IPS-18a (cell line): Measurements from ENCODE around the gene TSPAN10.

ENCODE experiments used
- H3K27ac ChIP-seq: one replicate; pipeline ENCODE4 v1.5.1; 2013; ENCODE audit warnings: low read length
- H3K27me3 ChIP-seq: one replicate; pipeline ENCODE4 v1.6.1; 2013; ENCODE audit warnings: mild to moderate bottlenecking, low read length; ENCODE audit not compliant: control insufficient read depth, insufficient read depth
- H3K36me3 ChIP-seq: one replicate; pipeline ENCODE4 v1.6.1; 2013; ENCODE audit warnings: low read depth, low read length; ENCODE audit not compliant: control insufficient read depth
- H3K4me1 ChIP-seq: one replicate; pipeline ENCODE4 v1.6.1; 2013; ENCODE audit warnings: low read depth, low read length; ENCODE audit not compliant: control insufficient read depth
- H3K4me3 ChIP-seq: one replicate; pipeline ENCODE4 v1.5.1; 2013; ENCODE audit warnings: low read length
- H3K9ac ChIP-seq: one replicate; pipeline ENCODE4 v1.6.1; 2013; ENCODE audit warnings: mild to moderate bottlenecking, low read length, moderate library complexity
- H3K9me3 ChIP-seq: one replicate; pipeline ENCODE4 v1.6.1; 2013; ENCODE audit warnings: low read depth, low read length; ENCODE audit not compliant: control insufficient read depth

The TSPAN10 gene

DNA sequence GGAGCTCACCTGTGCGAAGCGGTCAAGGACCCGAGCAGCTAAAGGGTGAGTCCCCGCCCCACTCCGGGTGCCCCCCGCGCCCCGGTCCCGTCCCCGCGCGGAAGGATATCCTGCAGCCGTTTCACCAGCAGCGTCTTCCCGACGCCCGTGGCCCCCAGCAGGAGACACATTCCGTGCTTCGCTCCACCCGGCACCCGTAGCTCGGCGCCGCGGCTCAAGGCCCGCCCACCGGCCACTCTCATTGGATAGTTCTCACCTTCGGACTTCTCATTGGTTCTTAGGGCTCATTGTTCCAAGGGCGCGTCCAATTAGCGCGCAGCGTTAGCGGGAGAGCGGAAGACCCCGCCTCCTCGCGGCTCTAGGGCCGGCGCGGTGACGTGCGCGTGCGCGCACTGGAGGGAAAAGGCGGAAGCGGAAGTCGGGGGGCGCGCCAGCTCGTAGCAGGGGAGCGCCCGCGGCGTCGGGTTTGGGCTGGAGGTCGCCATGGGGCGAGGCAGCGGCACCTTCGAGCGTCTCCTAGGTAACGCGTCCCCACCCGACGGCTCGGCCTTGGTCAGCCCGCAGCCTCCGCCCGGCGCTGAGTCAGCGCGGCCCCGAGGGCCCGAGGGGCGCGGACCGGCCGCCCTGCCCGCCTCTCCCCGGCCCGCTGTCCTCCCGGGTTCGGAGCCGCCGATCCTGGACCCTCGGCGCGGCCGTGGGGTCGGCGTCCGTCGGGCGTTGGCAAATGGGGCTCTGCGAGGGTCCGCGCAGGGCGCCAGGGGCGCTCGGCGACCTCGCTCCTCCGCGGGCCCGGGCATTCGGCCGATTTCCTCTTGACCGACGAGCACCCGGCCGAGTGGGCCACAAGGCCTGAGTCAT, 46.8 kb downstream of the TSPAN10 start, which contains the start of the genes ARL16 and HGS:
ARL16 (minus strand) TSS at position 214 of the 858 bp plus-strand sequence; CDS start at position 170, 44 bp downstream.
HGS (plus strand) TSS at position 428 of the 858 bp plus-strand sequence; CDS start at position 484, 56 bp downstream.
- H3K4me1 ChIP-seq: peaks cover 9% of the 10 kb centered on the region
- peaks cover 25% of the 10 kb centered on the region for H3K36me3 ChIP-seq
- H3K27ac ChIP-seq: peak within 1 kb of the TSS; percentile 53
- H3K9ac ChIP-seq: peak within 1 kb of the TSS; percentile 91
- H3K27me3 ChIP-seq: no peaks in the 10 kb centered on the region
- H3K9me3 ChIP-seq: no peaks in the 10 kb centered on the region
- H3K4me3 ChIP-seq: peak within 1 kb of the TSS; percentile 91

DNA sequence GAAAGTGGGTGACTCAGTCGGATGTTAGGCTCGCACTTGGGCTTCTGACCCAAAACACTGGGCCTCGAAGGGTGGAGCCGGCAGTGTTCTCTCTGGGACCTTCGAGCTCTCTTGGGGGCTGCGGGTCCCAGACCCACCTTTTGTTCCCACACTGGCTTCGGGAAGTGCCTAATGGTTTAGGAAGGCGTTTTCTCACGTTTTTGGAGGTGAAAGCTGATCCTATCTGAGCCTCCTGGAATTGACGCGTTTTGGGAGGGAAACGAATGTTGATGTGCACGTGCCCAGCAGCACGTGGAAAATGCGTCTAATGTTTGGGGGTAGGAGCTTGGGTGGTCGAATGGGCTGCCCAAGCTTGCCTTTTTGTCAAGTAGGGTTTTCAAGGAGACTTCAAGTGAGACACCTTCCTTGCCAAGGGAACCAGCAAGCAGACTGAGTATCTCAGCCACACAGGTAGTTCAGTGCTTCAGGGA, 47.5 kb downstream of the TSPAN10 start:
- Histone ChIP-seq H3K36me3 (peaks cover 27% of the 10 kb centered on the region), H3K9ac (peak overlapping the region; percentile 77), H3K27me3 (no peaks in the 10 kb centered on the region), H3K4me3 (peak overlapping the region; percentile 91), H3K9me3 (no peaks in the 10 kb centered on the region), H3K27ac (no peak overlapping the region), H3K4me1 (peaks cover 9% of the 10 kb centered on the region)

DNA sequence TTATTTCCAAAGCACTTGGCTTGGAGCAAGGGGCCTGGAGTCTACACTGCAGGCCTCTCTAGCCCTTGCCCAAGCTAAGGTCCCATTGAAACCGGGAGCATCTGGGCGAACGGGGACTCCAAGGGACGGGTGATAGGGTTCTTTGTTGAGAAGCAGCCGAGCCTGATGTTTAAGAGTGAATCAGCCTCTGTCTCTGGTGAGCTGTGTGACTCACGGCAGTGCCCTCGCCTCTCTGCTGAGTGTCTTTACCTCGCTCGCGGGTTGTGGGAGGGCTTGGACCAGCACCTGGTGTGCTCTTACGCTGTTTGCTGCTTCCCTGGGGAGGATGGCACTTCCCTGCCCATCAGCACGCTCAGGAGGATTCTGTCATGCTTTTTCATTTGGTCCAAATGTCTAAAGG, 48.1 kb downstream of the TSPAN10 start:
- H3K9me3 ChIP-seq: no peaks in the 10 kb centered on the region
- peaks cover 27% of the 10 kb centered on the region for H3K36me3 ChIP-seq
- H3K4me3 ChIP-seq: peak overlapping the region; percentile 91
- H3K27me3 ChIP-seq: no peaks in the 10 kb centered on the region
- peak overlapping the region; percentile 77 for H3K9ac ChIP-seq
- peaks cover 9% of the 10 kb centered on the region for H3K4me1 ChIP-seq
- no peak overlapping the region for H3K27ac ChIP-seq

DNA sequence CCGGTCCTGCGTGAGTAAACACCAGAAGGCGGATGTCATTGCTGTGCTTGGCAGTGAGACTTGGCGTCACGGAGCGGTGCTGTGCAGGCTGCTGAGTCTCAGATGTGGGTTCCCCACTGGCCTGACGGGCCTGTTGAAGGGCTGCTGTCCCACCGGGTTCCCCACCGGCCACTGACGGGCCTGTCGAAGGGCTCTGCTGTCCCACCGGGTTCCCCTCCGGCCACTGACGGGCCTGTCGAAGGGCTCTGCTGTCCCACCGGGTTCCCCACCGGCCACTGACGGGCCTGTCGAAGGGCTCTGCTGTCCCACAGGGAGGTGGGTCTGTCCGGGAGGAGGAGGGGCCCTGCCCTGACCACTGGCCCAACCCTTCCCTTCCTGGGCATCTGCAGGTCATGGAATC, 49.6 kb downstream of the TSPAN10 start:
- H3K9me3 ChIP-seq: no peaks in the 10 kb centered on the region
- H3K36me3 ChIP-seq: peaks cover 34% of the 10 kb centered on the region
- H3K27me3 ChIP-seq: no peaks in the 10 kb centered on the region
- H3K9ac ChIP-seq: no peak overlapping the region
- no peak overlapping the region for H3K4me3 ChIP-seq
- peaks cover 9% of the 10 kb centered on the region for H3K4me1 ChIP-seq
- no peak overlapping the region for H3K27ac ChIP-seq

DNA sequence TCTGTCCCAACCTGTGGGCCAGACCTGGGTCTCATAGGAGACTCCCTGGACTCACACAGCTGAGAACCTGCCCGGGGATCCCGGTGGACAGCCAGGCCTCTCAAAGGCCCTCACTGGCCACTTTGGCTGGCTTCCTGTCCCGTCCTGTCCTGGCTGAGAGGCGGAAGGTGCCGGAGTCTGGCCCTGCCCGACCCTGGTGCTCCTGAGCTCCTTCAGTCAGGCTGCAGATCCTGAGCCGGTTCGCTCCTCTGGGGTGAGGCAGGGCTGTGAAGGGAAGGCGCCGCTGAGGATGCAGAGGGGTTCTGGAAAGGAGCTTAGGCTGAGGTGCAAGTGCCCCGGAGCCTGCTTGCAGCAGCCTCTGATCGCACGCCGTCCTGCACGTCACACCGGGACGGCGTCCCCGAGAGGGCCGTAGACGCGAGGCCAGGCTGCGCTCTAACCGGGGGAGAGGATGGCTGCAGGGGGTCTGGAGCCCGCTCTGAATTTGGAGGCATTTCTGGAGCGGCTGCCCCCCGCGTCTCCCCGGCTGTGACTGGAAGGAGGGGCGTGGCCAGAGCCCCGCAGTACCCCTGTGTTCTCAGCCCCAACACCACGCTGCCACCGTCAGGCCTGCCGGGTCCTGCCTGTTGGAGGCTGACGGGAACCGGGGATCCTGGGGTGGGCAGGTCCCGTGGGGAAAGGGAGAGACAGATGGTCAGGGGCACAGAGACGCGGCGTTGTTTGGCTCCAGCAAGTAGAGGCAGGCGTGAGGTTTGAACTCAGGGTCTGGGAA, 51.0 kb downstream of the TSPAN10 start:
- Histone ChIP-seq H3K4me3 (no peak overlapping the region), H3K36me3 (peaks cover 43% of the 10 kb centered on the region), H3K4me1 (peaks cover 7% of the 10 kb centered on the region), H3K27ac (no peak overlapping the region), H3K9ac (no peak overlapping the region), H3K9me3 (no peaks in the 10 kb centered on the region), H3K27me3 (no peaks in the 10 kb centered on the region)

DNA sequence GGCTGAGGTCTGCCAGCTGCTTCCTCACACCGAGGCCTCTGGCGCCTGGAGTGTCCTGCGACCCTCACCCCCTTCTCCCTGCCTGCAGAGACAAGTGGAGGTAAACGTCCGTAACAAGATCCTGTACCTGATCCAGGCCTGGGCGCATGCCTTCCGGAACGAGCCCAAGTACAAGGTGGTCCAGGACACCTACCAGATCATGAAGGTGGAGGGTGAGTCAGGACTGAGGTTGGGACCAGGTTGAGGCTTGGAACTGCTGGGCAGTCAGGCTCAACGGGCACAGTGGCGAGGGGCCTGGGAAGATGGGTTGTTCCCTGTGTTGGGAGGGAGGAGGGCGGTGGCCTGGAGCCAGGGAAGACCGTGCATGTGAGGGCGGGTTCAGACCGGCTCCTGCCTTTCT, 51.6 kb downstream of the TSPAN10 start:
- Histone ChIP-seq H3K27ac (no peak overlapping the region), H3K27me3 (no peaks in the 10 kb centered on the region), H3K4me1 (peaks cover 7% of the 10 kb centered on the region), H3K9me3 (no peaks in the 10 kb centered on the region), H3K4me3 (no peak overlapping the region), H3K36me3 (peaks cover 43% of the 10 kb centered on the region), H3K9ac (no peak overlapping the region)

DNA sequence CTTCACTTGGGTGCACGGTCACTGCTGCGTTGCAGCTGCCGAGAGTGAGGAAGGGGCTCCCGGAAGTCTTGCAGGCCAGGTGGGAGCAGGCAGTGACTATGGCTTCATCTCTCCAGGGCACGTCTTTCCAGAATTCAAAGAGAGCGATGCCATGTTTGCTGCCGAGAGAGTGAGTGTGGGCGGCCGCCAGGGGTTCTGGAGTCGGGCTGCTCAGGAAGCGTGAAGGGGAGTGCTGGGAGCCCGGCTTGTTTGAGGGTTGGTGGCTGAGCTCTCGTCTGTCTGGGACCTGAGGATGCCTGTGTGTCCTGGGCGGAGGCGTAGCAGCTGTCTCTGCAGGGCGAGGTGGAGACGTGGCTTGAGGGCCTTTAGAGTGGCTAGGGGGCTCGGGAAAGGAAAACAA, 53.1 kb downstream of the TSPAN10 start:
- no peak overlapping the region for H3K27ac ChIP-seq
- no peaks in the 10 kb centered on the region for H3K27me3 ChIP-seq
- no peaks in the 10 kb centered on the region for H3K9me3 ChIP-seq
- H3K4me3 ChIP-seq: no peak overlapping the region
- no peak overlapping the region for H3K9ac ChIP-seq
- H3K36me3 ChIP-seq: peaks cover 54% of the 10 kb centered on the region
- H3K4me1 ChIP-seq: no peaks in the 10 kb centered on the region

DNA sequence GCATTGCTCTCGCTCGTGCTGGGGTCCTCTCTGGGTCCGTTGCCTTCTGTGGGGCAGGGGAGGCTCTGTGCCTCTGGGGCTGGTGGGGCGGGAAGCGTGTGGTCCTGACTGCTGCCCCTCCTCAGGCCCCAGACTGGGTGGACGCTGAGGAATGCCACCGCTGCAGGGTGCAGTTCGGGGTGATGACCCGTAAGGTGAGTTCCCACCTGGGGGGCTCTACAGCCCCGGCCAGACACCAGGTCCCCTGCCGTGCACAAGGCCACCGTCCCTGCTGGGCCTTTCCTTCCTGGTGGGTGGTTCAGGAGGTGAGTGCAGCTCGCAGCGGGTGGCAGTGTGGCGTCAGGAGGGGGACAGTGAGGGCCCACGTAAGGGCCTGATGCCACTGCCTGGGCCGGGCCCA, 53.6 kb downstream of the TSPAN10 start:
- H3K36me3 ChIP-seq: peaks cover 58% of the 10 kb centered on the region
- H3K27ac ChIP-seq: no peak overlapping the region
- H3K9me3 ChIP-seq: no peaks in the 10 kb centered on the region
- no peak overlapping the region for H3K9ac ChIP-seq
- no peak overlapping the region for H3K4me3 ChIP-seq
- no peaks in the 10 kb centered on the region for H3K4me1 ChIP-seq
- no peaks in the 10 kb centered on the region for H3K27me3 ChIP-seq

DNA sequence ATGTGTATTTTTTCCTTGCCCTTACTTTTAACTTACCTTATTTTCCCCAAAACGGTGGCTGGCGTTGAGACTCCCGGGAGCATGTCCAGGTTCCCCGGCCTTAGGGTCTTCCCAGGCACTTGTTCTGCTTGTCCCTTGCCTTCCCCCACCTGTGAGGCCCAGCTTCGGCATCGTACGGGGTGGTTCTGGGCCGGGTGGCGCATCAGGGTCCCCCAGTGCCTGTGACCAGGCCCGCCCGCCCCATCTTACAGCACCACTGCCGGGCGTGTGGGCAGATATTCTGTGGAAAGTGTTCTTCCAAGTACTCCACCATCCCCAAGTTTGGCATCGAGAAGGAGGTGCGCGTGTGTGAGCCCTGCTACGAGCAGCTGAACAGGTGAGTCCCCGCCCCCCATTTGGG, 54.2 kb downstream of the TSPAN10 start:
- H3K9ac ChIP-seq: no peak overlapping the region
- no peak overlapping the region for H3K4me3 ChIP-seq
- H3K4me1 ChIP-seq: no peaks in the 10 kb centered on the region
- H3K27me3 ChIP-seq: no peaks in the 10 kb centered on the region
- H3K9me3 ChIP-seq: no peaks in the 10 kb centered on the region
- peaks cover 57% of the 10 kb centered on the region for H3K36me3 ChIP-seq
- no peak overlapping the region for H3K27ac ChIP-seq

DNA sequence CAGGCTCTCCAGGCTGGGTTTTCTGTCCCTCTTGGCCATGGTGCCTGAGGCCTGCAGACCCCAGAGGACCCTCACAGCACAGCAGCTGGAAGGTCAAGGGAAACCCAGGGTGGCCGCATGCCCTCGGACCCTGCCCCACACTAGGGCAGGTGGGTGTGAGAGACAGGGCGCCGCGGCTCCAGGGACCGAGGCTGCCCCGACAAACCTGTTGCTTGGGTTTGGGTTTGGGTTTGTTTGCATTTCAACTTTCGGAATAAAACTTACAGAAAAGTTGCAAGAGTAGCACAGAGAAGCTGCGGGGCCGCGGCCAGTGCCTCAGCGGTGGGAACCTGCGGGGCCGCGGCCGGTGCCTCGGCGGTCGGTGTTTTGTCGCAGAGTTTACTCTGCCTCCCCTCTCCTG, 54.6 kb downstream of the TSPAN10 start:
- Histone ChIP-seq H3K27ac (no peak overlapping the region), H3K27me3 (no peaks in the 10 kb centered on the region), H3K36me3 (peaks cover 53% of the 10 kb centered on the region)

DNA sequence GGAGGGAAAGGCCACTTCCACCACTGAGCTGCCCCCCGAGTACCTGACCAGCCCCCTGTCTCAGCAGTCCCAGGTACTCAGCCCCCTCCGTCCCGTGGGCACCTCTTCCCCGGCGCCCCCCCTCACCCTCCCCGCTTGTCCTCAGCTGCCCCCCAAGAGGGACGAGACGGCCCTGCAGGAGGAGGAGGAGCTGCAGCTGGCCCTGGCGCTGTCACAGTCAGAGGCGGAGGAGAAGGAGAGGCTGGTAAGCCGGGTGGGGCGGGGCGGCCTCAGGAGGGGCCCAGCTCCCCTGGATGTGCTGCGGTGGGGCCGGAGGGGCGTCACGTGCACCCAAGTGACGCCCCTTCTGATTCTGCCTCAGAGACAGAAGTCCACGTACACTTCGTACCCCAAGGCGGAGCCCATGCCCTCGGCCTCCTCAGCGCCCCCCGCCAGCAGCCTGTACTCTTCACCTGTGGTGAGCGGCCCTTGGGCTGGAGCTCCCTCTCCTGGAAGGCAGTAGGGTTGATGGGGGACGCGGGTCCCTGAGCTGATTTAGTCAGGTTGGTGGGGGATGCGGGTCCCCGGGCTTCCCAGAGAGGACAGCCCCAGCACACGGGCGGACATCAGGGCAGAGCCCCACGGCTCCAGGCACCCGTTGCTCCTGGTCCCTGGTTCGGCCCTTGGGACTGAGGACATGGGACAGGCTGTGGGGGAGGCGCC, 56.7 kb downstream of the TSPAN10 start:
- Histone ChIP-seq H3K4me3 (no peak overlapping the region), H3K4me1 (no peaks in the 10 kb centered on the region), H3K27me3 (no peaks in the 10 kb centered on the region), H3K9ac (no peak overlapping the region), H3K27ac (no peak overlapping the region), H3K9me3 (no peaks in the 10 kb centered on the region), H3K36me3 (peaks cover 52% of the 10 kb centered on the region)

More for the DNA sequence above, 54.6 kb downstream of the TSPAN10 start:
- Histone ChIP-seq H3K9me3 (no peaks in the 10 kb centered on the region), H3K4me1 (no peaks in the 10 kb centered on the region), H3K9ac (no peak overlapping the region), H3K4me3 (no peak overlapping the region)
